ENCODE results near the gene CFAP43. TPM values are rescaled to one million over a fixed set of nuclear protein-coding genes. Genes with fewer than 3 reads are reported as not detected.

Gene CFAP43
- total and polyA plus RNA-seq, 2 of the 8 experiments (the other 6 are each of a cell fraction or from before 2014, with no cell fraction given) = 0.11 to 0.27 TPM

DNA sequence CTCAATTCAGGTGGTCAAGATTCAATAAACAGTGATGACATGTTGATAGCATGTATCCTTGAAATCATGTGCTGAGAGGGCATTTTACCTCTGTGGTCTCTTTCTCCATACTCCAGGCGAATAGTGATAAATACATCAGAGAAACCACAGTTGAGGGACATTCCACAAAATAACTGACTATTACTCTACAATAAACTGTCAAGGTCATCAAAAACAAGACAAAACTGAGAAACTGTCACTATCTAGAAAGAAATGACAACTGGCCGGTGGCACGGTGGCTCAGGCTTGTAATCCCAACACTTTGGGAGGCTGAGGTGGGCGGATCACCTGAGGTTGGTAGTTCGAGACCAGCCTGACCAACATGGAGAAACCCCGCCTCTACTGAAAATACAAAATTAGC is 94.0 kb downstream of the CFAP43 start:
- H3K4me2 ChIP-seq (ENCODE audit: insufficient read depth in 1 of 2, low read depth in 2 of 2, low read length in 2 of 2) = no peak overlapping the region
- DNase-seq (ENCODE audit: low read depth in 1 of 2, low spot score in 2 of 2) (no peak), FAIRE-seq (no peak)
- H4K91ac ChIP-seq (replicated peaks; ENCODE audit: insufficient read length, low read length) = no peak overlapping the region
- ChIA-PET CTCF (ENCODE audit: partially characterized antibody) (interaction anchor here (1.3 to 2.2 kb wide), 3 partner anchors 11 to 155 kb away, joined by 4 to 10 read pairs (median 7); no protein-coding TSS in a partner anchor), POLR2A (ENCODE audit: partially characterized antibody) (interaction anchor here (4.4 kb wide), 1 partner anchor 17 kb away, joined by 21 read pairs; the partner anchor contains the start of gene SFR1)
- H3K79me2 ChIP-seq (ENCODE audit: control insufficient read depth in 1 of 2, insufficient read depth in 2 of 2, low read length in 2 of 2) = no peaks in the 10 kb centered on the region
- no peak overlapping the region for H3K9ac ChIP-seq (replicated peaks in 1 of 4; ENCODE audit: extremely low read depth in 1 of 4, low read depth in 3 of 4, low read length in 3 of 4)
- H3K4ac ChIP-seq (replicated peaks; ENCODE audit: insufficient read length, low read depth, low read length) = no peak overlapping the region
- H2BK15ac ChIP-seq (ENCODE audit: low read length) = no peak overlapping the region
- no peak overlapping the region for H3K18ac ChIP-seq (ENCODE audit: extremely low read depth, low read length)
- H2BK5ac ChIP-seq (ENCODE audit: low read depth, low read length) = no peak overlapping the region
- H2BK12ac ChIP-seq (ENCODE audit: low read depth, low read length) = no peak overlapping the region
- no peak overlapping the region for H3K56ac ChIP-seq (replicated peaks; ENCODE audit: insufficient read length, low read depth, low read length)
- no peak overlapping the region for H3K27ac ChIP-seq (ENCODE audit: low read depth, low read length)
- H3K9me3 ChIP-seq (ENCODE audit: insufficient read depth in 2 of 2, low read depth in 1 of 2, low read length in 1 of 2) = no peaks in the 10 kb centered on the region
- no peak overlapping the region for H3K14ac ChIP-seq (ENCODE audit: insufficient read length)
- no peak overlapping the region for H2AK5ac ChIP-seq (ENCODE audit: low read depth, low read length)
- H2BK20ac ChIP-seq (ENCODE audit: low read length) = no peak overlapping the region
- WGBS, 2 experiments (ENCODE audit: extremely low coverage in 1 of 2, insufficient coverage in 1 of 2, insufficient read length in 1 of 2, insufficient replicate concordance in 2 of 2, low coverage in 1 of 2, low lambda C conversion rate in 2 of 2, missing lambda C conversion rate in 1 of 2) = 95% methylated on average over 6 of the region's 6 CpGs; no CpG with 5 or more reads in 1 of the 2 experiments
- H3K23ac ChIP-seq (ENCODE audit: insufficient read length) = no peak overlapping the region
- no peaks in the 10 kb centered on the region for H3K23me2 ChIP-seq (ENCODE audit: low read depth, low read length)
- no peak overlapping the region for H3K4me3 ChIP-seq (ENCODE audit: extremely low read depth in 1 of 4, insufficient read depth in 2 of 4, low read depth in 3 of 4, low read length in 4 of 4)
- no peaks in the 10 kb centered on the region for H3K36me3 ChIP-seq (ENCODE audit: control insufficient read depth in 2 of 4, insufficient read depth in 4 of 4, low read length in 3 of 4)
- no peak overlapping the region for H4K5ac ChIP-seq (ENCODE audit: insufficient read length, low read depth, low read length)
- TF ChIP-seq KDM5A (IDR thresholded peaks at IDR 0.05; ENCODE audit: low read length) = no peak
- TF ChIP-seq SRF (IDR thresholded peaks at IDR 0.05; ENCODE audit: low read depth, low read length) = no peak
- no peak for TF ChIP-seq GABPA (IDR thresholded peaks at IDR 0.05; ENCODE audit: borderline replicate concordance, insufficient read depth, low read length)
- no peak overlapping the region for H2BK120ac ChIP-seq (replicated peaks; ENCODE audit: low read depth, low read length)
- no peak overlapping the region for H2AFZ ChIP-seq (ENCODE audit: low read length)
- H4K8ac ChIP-seq (ENCODE audit: extremely low read depth, insufficient read depth, low read length) = no peak overlapping the region
- H4K20me1 ChIP-seq (replicated peaks in 1 of 2; ENCODE audit: control insufficient read depth in 1 of 2, insufficient read depth in 2 of 2, low read length in 2 of 2) = no peaks in the 10 kb centered on the region
- H3K27me3 ChIP-seq (replicated peaks in 1 of 4; ENCODE audit: control insufficient read depth in 3 of 4, extremely low read depth in 1 of 4, insufficient read depth in 3 of 4, low read length in 3 of 4) = peaks cover 0 to 2% (median 0%) of the 10 kb centered on the region in 4 experiments; a peak in 1 of 7 replicates
- no peaks in the 10 kb centered on the region for H3K4me1 ChIP-seq (replicated peaks in 1 of 4; ENCODE audit: control insufficient read depth in 3 of 4, insufficient read depth in 4 of 4, low read length in 3 of 4)
- no peaks in the 10 kb centered on the region for H3K79me1 ChIP-seq (ENCODE audit: low read depth, low read length)

Measured in H1 (cell line).